GM21447 (cell line): Measurements from ENCODE around the gene CFAP54.

Source experiments
- ATAC-seq: cut with Tn5 transposase; IDR thresholded peaks from one replicate; pipeline ENCODE4 v1.9.1; 2021; ENCODE audit not compliant: unreplicated experiment

CFAP54 gene

GRCh38 chr12:96822641-96823040 is 333.3 kb downstream of the CFAP54 start:
- no peak for ATAC-seq

- ATAC-seq, result no peak
These were observed 334.9 kb downstream of the CFAP54 start for GRCh38 chr12:96824074-96824837.

GRCh38 chr12:96824838-96825236 is 335.5 kb downstream of the CFAP54 start:
- ATAC-seq, result no peak

- no peak for ATAC-seq
These were observed 338.9 kb downstream of the CFAP54 start for GRCh38 chr12:96828169-96828789.

GRCh38 chr12:96829354-96829753 is 340.0 kb downstream of the CFAP54 start:
- ATAC-seq, result no peak

GRCh38 chr12:96831346-96831745 is 342.0 kb downstream of the CFAP54 start:
- no peak for ATAC-seq

- ATAC-seq, result no peak
These were observed 356.9 kb downstream of the CFAP54 start for GRCh38 chr12:96846293-96846692.

- no peak for ATAC-seq
These were observed 361.3 kb downstream of the CFAP54 start for GRCh38 chr12:96850676-96851075.

GRCh38 chr12:96858162-96858561 is 368.8 kb downstream of the CFAP54 start:
- no peak for ATAC-seq

- no peak for ATAC-seq
These were observed 372.3 kb downstream of the CFAP54 start for GRCh38 chr12:96861656-96862055.

- no peak for ATAC-seq
These were observed 372.9 kb downstream of the CFAP54 start for GRCh38 chr12:96862326-96862725.

- ATAC-seq, result no peak
These were observed 375.0 kb downstream of the CFAP54 start for GRCh38 chr12:96864335-96864734.

- no peak for ATAC-seq
These were observed 377.6 kb downstream of the CFAP54 start for GRCh38 chr12:96866801-96867590.

GRCh38 chr12:96870946-96871345 is 381.6 kb downstream of the CFAP54 start:
- ATAC-seq, result no peak

- no peak for ATAC-seq
These were observed 383.6 kb downstream of the CFAP54 start for GRCh38 chr12:96872961-96873360.

GRCh38 chr12:96874211-96874610 is 384.8 kb downstream of the CFAP54 start:
- no peak for ATAC-seq

GRCh38 chr12:96876966-96877365 is 387.6 kb downstream of the CFAP54 start:
- no peak for ATAC-seq

- ATAC-seq, result no peak
These were observed 389.3 kb downstream of the CFAP54 start for GRCh38 chr12:96878704-96879103.

- ATAC-seq, result no peak
These were observed 389.9 kb downstream of the CFAP54 start for GRCh38 chr12:96879301-96879700.

GRCh38 chr12:96880220-96880619 is 390.8 kb downstream of the CFAP54 start:
- ATAC-seq, result no peak

GRCh38 chr12:96881608-96882007 is 392.2 kb downstream of the CFAP54 start:
- no peak for ATAC-seq

- no peak for ATAC-seq
These were observed 393.5 kb downstream of the CFAP54 start for GRCh38 chr12:96882862-96883261.
